Neural cell (in vitro differentiated cells): ENCODE measurements around the gene DOCK10. TPM values are rescaled to one million over a fixed set of nuclear protein-coding genes. Genes with fewer than 3 reads are reported as not detected.

Source experiments
- H2AFZ ChIP-seq: fragments of 200-600, 300-800 bp; sonication (generic), shearing (Covaris generic); 2 replicates; pipeline ENCODE4 v1.6.0; 2014; ENCODE audit warnings: low read depth, mild to moderate bottlenecking, antibody characterized with exemption, low read length, moderate library complexity
- H3F3A ChIP-seq: fragments of 200-600 bp; shearing (Covaris generic); 2 replicates; pipeline ENCODE4 v1.6.1; 2016; ENCODE audit warnings: mild to moderate bottlenecking, moderate library complexity, mixed read lengths, antibody characterized with exemption, low read length; ENCODE audit not compliant: insufficient read depth, poor library complexity, severe bottlenecking
- H3K27ac ChIP-seq: fragments of 200-600, 300-800 bp; sonication (generic), shearing (Covaris generic); 2 replicates; pipeline ENCODE4 v1.5.1; 2014; ENCODE audit warnings: mild to moderate bottlenecking, low read length, moderate library complexity
- H3K27me3 ChIP-seq: fragments of 300-800, 200-600 bp; sonication (generic), shearing (Covaris generic); 2 replicates; pipeline ENCODE4 v1.6.0; 2014; ENCODE audit warnings: mild to moderate bottlenecking, low read depth, low read length, moderate library complexity; ENCODE audit not compliant: insufficient read depth
- H3K36me3 ChIP-seq: fragments of 300-800, 200-600 bp; sonication (generic), shearing (Covaris generic); 2 replicates; pipeline ENCODE4 v1.5.1; 2014; ENCODE audit warnings: mild to moderate bottlenecking, antibody characterized with exemption, low read length, moderate library complexity; ENCODE audit not compliant: insufficient read depth
- H3K4me2 ChIP-seq: fragments of 300-800, 200-600 bp; sonication (generic), shearing (Covaris generic); 2 replicates; pipeline ENCODE4 v1.6.0; 2014; ENCODE audit warnings: mild to moderate bottlenecking, low read length
- H3K4me3 ChIP-seq: fragments of 300-800, 200-600 bp; sonication (generic), shearing (Covaris generic); 2 replicates; pipeline ENCODE4 v1.5.1; 2014; ENCODE audit warnings: mild to moderate bottlenecking, low read length, moderate library complexity
- H3K79me2 ChIP-seq: fragments of 200-600 bp; shearing (Covaris generic); replicated peaks from 2 replicates; pipeline ENCODE4 v1.6.0; 2014; ENCODE audit warnings: mild to moderate bottlenecking, low read length, moderate library complexity; ENCODE audit not compliant: insufficient read depth
- H3K9ac ChIP-seq: fragments of 300-800, 200-600 bp; sonication (generic), shearing (Covaris generic); 2 replicates; pipeline ENCODE4 v1.6.1; 2016; ENCODE audit warnings: mild to moderate bottlenecking, low read length, mixed read lengths
- H3K9me2 ChIP-seq: fragments of 200-600 bp; shearing (Covaris generic); 2 replicates; pipeline ENCODE4 v1.6.1; 2016; ENCODE audit warnings: mild to moderate bottlenecking, low read length, mixed read lengths; ENCODE audit not compliant: insufficient read depth
- H3K9me3 ChIP-seq: fragments of 200-600, 300-800 bp; sonication (generic), shearing (Covaris generic); 2 replicates; pipeline ENCODE4 v1.6.1; 2016; ENCODE audit warnings: mild to moderate bottlenecking, mixed run types, low read length, moderate library complexity, mixed read lengths
- H4K20me1 ChIP-seq: fragments of 200-600 bp; shearing (Covaris generic); 2 replicates; pipeline ENCODE4 v1.6.1; 2016; ENCODE audit warnings: mild to moderate bottlenecking, mixed run types; ENCODE audit not compliant: insufficient read depth
- CTCF ChIP-seq: fragments of 450-650 bp; IDR thresholded peaks from 2 replicates; pipeline ENCODE4 v1.5.1; 2014; ENCODE audit warnings: antibody characterized with exemption, mild to moderate bottlenecking, moderate library complexity; ENCODE audit not compliant: poor library complexity, severe bottlenecking
- EP300 ChIP-seq: fragments of 450-650 bp; conservative IDR thresholded peaks from 2 replicates; pipeline ENCODE4 v1.6.1; 2014; ENCODE audit warnings: antibody characterized with exemption, mild to moderate bottlenecking, moderate library complexity; ENCODE audit not compliant: poor library complexity, severe bottlenecking
- EZH2 ChIP-seq: fragments of 200-600, 300-800 bp; shearing (Covaris generic), sonication (generic); IDR thresholded peaks from 2 replicates; pipeline ENCODE4 v1.6.1; 2014; ENCODE audit warnings: antibody characterized with exemption, low read length, borderline replicate concordance, mild to moderate bottlenecking; ENCODE audit not compliant: insufficient read depth, poor library complexity, severe bottlenecking
- MXI1 ChIP-seq: fragments of 450-650 bp; conservative IDR thresholded peaks from 2 replicates; pipeline ENCODE4 v1.6.1; 2014; ENCODE audit warnings: antibody characterized with exemption, mild to moderate bottlenecking; ENCODE audit not compliant: poor library complexity, severe bottlenecking
- POLR2AphosphoS5 ChIP-seq: IDR thresholded peaks from 2 replicates; pipeline ENCODE4 v1.6.1; 2012
- RAD21 ChIP-seq: fragments of 450-650 bp; conservative IDR thresholded peaks from 2 replicates; pipeline ENCODE4 v1.6.1; 2014; ENCODE audit warnings: antibody characterized with exemption, mild to moderate bottlenecking, moderate library complexity
- REST ChIP-seq: IDR thresholded peaks from 2 replicates; pipeline ENCODE4 v1.6.1; 2012; ENCODE audit warnings: borderline replicate concordance
- SMC3 ChIP-seq: fragments of 450-650 bp; conservative IDR thresholded peaks from 2 replicates; pipeline ENCODE4 v1.6.1; 2014; ENCODE audit warnings: antibody characterized with exemption, mild to moderate bottlenecking, moderate library complexity; ENCODE audit not compliant: poor library complexity
- TAF1 ChIP-seq: IDR thresholded peaks from 2 replicates; pipeline ENCODE4 v1.6.1; 2012; ENCODE audit warnings: low read depth
- polyA plus RNA-seq: library from polyadenylated mRNA; depleted of rRNA; stranded (reverse); fragments of >200 nt; gene quantifications from 2 replicates; pipeline ENCODE4 v1.2.3, GENCODE V29; 2014

Gene DOCK10
- polyA plus RNA-seq, 1 donor from 2014 or later, result 0.37 TPM

GRCh38 chr2:225072444-225072843 lies 30.2 kb upstream of the DOCK10 start:
- H3K4me2 ChIP-seq, result no peak overlapping the region
- H3K36me3 ChIP-seq, result no peaks in the 10 kb centered on the region
- no peaks in the 10 kb centered on the region for H3K9me3 ChIP-seq
- H4K20me1 ChIP-seq, result no peaks in the 10 kb centered on the region
- no peak overlapping the region for H3K9ac ChIP-seq
- H3K27ac ChIP-seq, result no peak overlapping the region
- H3K4me3 ChIP-seq, result no peak overlapping the region
- TF ChIP-seq REST (no peak), CTCF (no peak), SMC3 (no peak), EP300 (no peak)
- no peaks in the 10 kb centered on the region for H3K27me3 ChIP-seq
- H3K9me2 ChIP-seq, result no peaks in the 10 kb centered on the region
- no peak overlapping the region for H2AFZ ChIP-seq
- H3K79me2 ChIP-seq, result no peaks in the 10 kb centered on the region
- no peaks in the 10 kb centered on the region for H3F3A ChIP-seq

GRCh38 chr2:225070811-225071210 lies 28.5 kb upstream of the DOCK10 start:
- Histone ChIP-seq H3K4me3 (no peak overlapping the region), H3K9ac (no peak overlapping the region), H3K36me3 (no peaks in the 10 kb centered on the region), H2AFZ (no peak overlapping the region), H3K4me2 (no peak overlapping the region), H3K27me3 (no peaks in the 10 kb centered on the region), H3K9me3 (no peaks in the 10 kb centered on the region), H3F3A (no peaks in the 10 kb centered on the region), H3K9me2 (no peaks in the 10 kb centered on the region), H3K79me2 (no peaks in the 10 kb centered on the region), H4K20me1 (no peaks in the 10 kb centered on the region), H3K27ac (no peak overlapping the region)
- TF ChIP-seq EZH2, result no peak
- TF ChIP-seq REST, result no peak
- no peak for TF ChIP-seq SMC3
- no peak for TF ChIP-seq RAD21
- no peak for TF ChIP-seq TAF1
- no peak for TF ChIP-seq POLR2AphosphoS5
- no peak for TF ChIP-seq MXI1
